Measurements from ENCODE around the gene NPC1L1.

GRCh38 chr7:44505595-44505994 is 35.5 kb downstream of the NPC1L1 start:
- TF ChIP-seq BHLHE40 (IDR thresholded peaks at IDR 0.05; ENCODE audit: borderline replicate concordance in 1 of 2, low read depth in 2 of 2, low read length in 1 of 2) (no peak), RUNX3 (IDR thresholded peaks at IDR 0.05; ENCODE audit: low read length) (no peak), SMAD1 (IDR thresholded peaks at IDR 0.05; ENCODE audit: low read depth, partially characterized antibody) (no peak), ZSCAN29 (IDR thresholded peaks at IDR 0.05) (no peak), ETV6 (conservative IDR thresholded peaks at IDR 0.05 in 1 of 2, IDR thresholded peaks at IDR 0.05 in 1 of 2; ENCODE audit: borderline replicate concordance in 1 of 2, low read depth in 1 of 2) (no peak), KDM1A (IDR thresholded peaks at IDR 0.05; ENCODE audit: borderline replicate concordance) (no peak)
- TF ChIP-seq, protein P1, sequence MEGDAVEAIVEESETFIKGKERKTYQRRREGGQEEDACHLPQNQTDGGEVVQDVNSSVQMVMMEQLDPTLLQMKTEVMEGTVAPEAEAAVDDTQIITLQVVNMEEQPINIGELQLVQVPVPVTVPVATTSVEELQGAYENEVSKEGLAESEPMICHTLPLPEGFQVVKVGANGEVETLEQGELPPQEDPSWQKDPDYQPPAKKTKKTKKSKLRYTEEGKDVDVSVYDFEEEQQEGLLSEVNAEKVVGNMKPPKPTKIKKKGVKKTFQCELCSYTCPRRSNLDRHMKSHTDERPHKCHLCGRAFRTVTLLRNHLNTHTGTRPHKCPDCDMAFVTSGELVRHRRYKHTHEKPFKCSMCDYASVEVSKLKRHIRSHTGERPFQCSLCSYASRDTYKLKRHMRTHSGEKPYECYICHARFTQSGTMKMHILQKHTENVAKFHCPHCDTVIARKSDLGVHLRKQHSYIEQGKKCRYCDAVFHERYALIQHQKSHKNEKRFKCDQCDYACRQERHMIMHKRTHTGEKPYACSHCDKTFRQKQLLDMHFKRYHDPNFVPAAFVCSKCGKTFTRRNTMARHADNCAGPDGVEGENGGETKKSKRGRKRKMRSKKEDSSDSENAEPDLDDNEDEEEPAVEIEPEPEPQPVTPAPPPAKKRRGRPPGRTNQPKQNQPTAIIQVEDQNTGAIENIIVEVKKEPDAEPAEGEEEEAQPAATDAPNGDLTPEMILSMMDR (IDR thresholded peaks at IDR 0.05 in 2 of 3, conservative IDR thresholded peaks at IDR 0.05 in 1 of 3; ENCODE audit: control insufficient read depth in 2 of 3, extremely low read depth in 1 of 3, insufficient read depth in 1 of 3, low read depth in 3 of 3, low read length in 3 of 3), result no peak
